H9 (cell line): ENCODE data around the gene NAPSA. TPM values are rescaled to one million over a fixed set of nuclear protein-coding genes. Genes with fewer than 3 reads are reported as not detected.

ENCODE experiments used
- DNase-seq: peaks from one replicate; pipeline ENCODE4 v3.0.0-alpha.2; 2017
- H2AFZ ChIP-seq: one replicate; pipeline ENCODE4 v1.6.1; 2013; ENCODE audit warnings: mild to moderate bottlenecking, low read length, control low read depth, moderate library complexity
- H2AK5ac ChIP-seq: 2 replicates; pipeline ENCODE4 v1.6.1; 2013; ENCODE audit warnings: low read length, control low read depth, mixed read lengths; ENCODE audit not compliant: insufficient read length
- H2BK120ac ChIP-seq: one replicate; pipeline ENCODE4 v1.6.1; 2013; ENCODE audit warnings: low read depth, mild to moderate bottlenecking, low read length, control low read depth, inconsistent platforms; ENCODE audit not compliant: poor library complexity, severe bottlenecking
- H2BK12ac ChIP-seq: 2 replicates; pipeline ENCODE4 v1.6.1; 2013; ENCODE audit warnings: low read length, control low read depth, mixed read lengths, low read depth; ENCODE audit not compliant: insufficient read length
- H2BK15ac ChIP-seq: 2 replicates; pipeline ENCODE4 v1.6.1; 2013; ENCODE audit warnings: low read depth, low read length, control low read depth
- H2BK20ac ChIP-seq: one replicate; pipeline ENCODE4 v1.6.1; 2013; ENCODE audit warnings: low read depth, mild to moderate bottlenecking, low read length, control low read depth, inconsistent platforms; ENCODE audit not compliant: poor library complexity, severe bottlenecking
- H2BK5ac ChIP-seq: 2 replicates; pipeline ENCODE4 v1.6.1; 2013; ENCODE audit warnings: low read length, control low read depth, mixed read lengths; ENCODE audit not compliant: insufficient read length
- H3K14ac ChIP-seq: 2 replicates; pipeline ENCODE4 v1.6.1; 2013; ENCODE audit warnings: low read length, control low read depth; ENCODE audit not compliant: insufficient read depth
- H3K18ac ChIP-seq: 2 replicates; pipeline ENCODE4 v1.6.1; 2013; ENCODE audit warnings: low read depth, mild to moderate bottlenecking, mixed read lengths, low read length, control low read depth; ENCODE audit not compliant: insufficient read length
- H3K23ac ChIP-seq: 2 replicates; pipeline ENCODE4 v1.6.1; 2013; ENCODE audit warnings: low read length, control low read depth, mixed read lengths, low read depth; ENCODE audit not compliant: insufficient read length
- H3K23me2 ChIP-seq: 2 replicates; pipeline ENCODE4 v1.6.1; 2013; ENCODE audit warnings: low read depth, mild to moderate bottlenecking, mixed read lengths, low read length, control low read depth; ENCODE audit not compliant: insufficient read length, poor library complexity, severe bottlenecking
- H3K27ac ChIP-seq: 2 replicates; pipeline ENCODE4 v1.5.1; 2013; ENCODE audit warnings: low read length, control low read depth, mixed read lengths, low read depth; ENCODE audit not compliant: insufficient read length
- H3K27me3 ChIP-seq: 2 replicates; pipeline ENCODE4 v1.6.1; 2013; ENCODE audit warnings: low read length, control low read depth, inconsistent platforms; ENCODE audit not compliant: insufficient read depth
- H3K4ac ChIP-seq: 2 replicates; pipeline ENCODE4 v1.6.1; 2013; ENCODE audit warnings: low read depth, mild to moderate bottlenecking, control low read depth, inconsistent platforms, low read length, moderate library complexity
- H3K4me1 ChIP-seq: 2 replicates; pipeline ENCODE4 v1.6.1; 2013; ENCODE audit warnings: low read length, control low read depth, inconsistent platforms; ENCODE audit not compliant: insufficient read depth
- H3K4me2 ChIP-seq: 2 replicates; pipeline ENCODE4 v1.6.1; 2013; ENCODE audit warnings: low read length, control low read depth, mixed read lengths; ENCODE audit not compliant: insufficient read length, insufficient read depth
- H3K56ac ChIP-seq: 2 replicates; pipeline ENCODE4 v1.6.1; 2013; ENCODE audit warnings: low read depth, mild to moderate bottlenecking, mixed read lengths, low read length, control low read depth; ENCODE audit not compliant: insufficient read length
- H3K79me1 ChIP-seq: 2 replicates; pipeline ENCODE4 v1.6.1; 2013; ENCODE audit warnings: low read depth, mild to moderate bottlenecking, moderate library complexity, low read length, control low read depth, inconsistent platforms; ENCODE audit not compliant: insufficient read depth, poor library complexity, severe bottlenecking
- H3K79me2 ChIP-seq: 2 replicates; pipeline ENCODE4 v1.6.1; 2013; ENCODE audit warnings: low read length, control low read depth, inconsistent platforms; ENCODE audit not compliant: insufficient read depth
- H3K9ac ChIP-seq: 2 replicates; pipeline ENCODE4 v1.6.1; 2013; ENCODE audit warnings: low read length, control low read depth, mixed read lengths; ENCODE audit not compliant: insufficient read length; ENCODE audit errors: extremely low read depth
- H3K9me3 ChIP-seq: one replicate; pipeline ENCODE4 v1.6.1; 2013; ENCODE audit warnings: low read depth, low read length, inconsistent platforms; ENCODE audit not compliant: control insufficient read depth
- H3T11ph ChIP-seq: one replicate; pipeline ENCODE4 v1.6.1; 2013; ENCODE audit warnings: mild to moderate bottlenecking, low read length, control low read depth, inconsistent platforms
- H4K20me1 ChIP-seq: one replicate; pipeline ENCODE4 v1.6.1; 2013; ENCODE audit not compliant: control insufficient read depth, insufficient read length, insufficient read depth
- H4K5ac ChIP-seq: 2 replicates; pipeline ENCODE4 v1.6.1; 2013; ENCODE audit warnings: low read depth, mild to moderate bottlenecking, mixed read lengths, low read length, control low read depth; ENCODE audit not compliant: insufficient read length
- H4K8ac ChIP-seq: replicated peaks from 2 replicates; pipeline ENCODE4 v1.6.1; 2013; ENCODE audit warnings: low read length, control low read depth, mixed read lengths, low read depth; ENCODE audit not compliant: insufficient read length
- H4K91ac ChIP-seq: 2 replicates; pipeline ENCODE4 v1.6.1; 2013; ENCODE audit warnings: low read depth, mild to moderate bottlenecking, moderate library complexity, mixed read lengths, low read length, control low read depth; ENCODE audit not compliant: insufficient read length
- H3K27ac Mint-ChIP-seq, 3 experiments: 2 replicates in 2 of 3; 3 replicates in 1 of 3; pipeline ENCODE4 v1.8.0; 2020 to 2021; ENCODE audit warnings: mixed read lengths in 3 of 3, mild to moderate bottlenecking in 1 of 3, moderate library complexity in 1 of 3
- H3K27me3 Mint-ChIP-seq: 2 replicates; pipeline ENCODE4 v1.8.0; 2021; ENCODE audit warnings: low read depth, mild to moderate bottlenecking, moderate library complexity, mixed read lengths
- H3K36me3 Mint-ChIP-seq, 3 experiments: 2 replicates in 2 of 3; 3 replicates in 1 of 3; pipeline ENCODE4 v1.8.0; 2020 to 2021; ENCODE audit warnings: low read depth in 3 of 3, mixed read lengths in 3 of 3; ENCODE audit not compliant: insufficient read depth in 1 of 3
- H3K4me1 Mint-ChIP-seq, 2 experiments: 2 replicates each; pipeline ENCODE4 v1.8.0; 2020; ENCODE audit warnings: mixed read lengths in 2 of 2
- H3K4me3 Mint-ChIP-seq, 2 experiments: 2 replicates in 1 of 2; 3 replicates in 1 of 2; pipeline ENCODE4 v1.8.0; 2020 to 2021; ENCODE audit warnings: mild to moderate bottlenecking in 2 of 2, mixed read lengths in 2 of 2, moderate library complexity in 1 of 2
- H3K9me3 Mint-ChIP-seq, 2 experiments: 2 replicates in 1 of 2; 3 replicates in 1 of 2; pipeline ENCODE4 v1.8.0; 2020; ENCODE audit warnings: mild to moderate bottlenecking in 2 of 2, mixed read lengths in 2 of 2, moderate library complexity in 1 of 2
- CTCF ChIP-seq: fragments of 200-600 bp; sonication (generic); conservative IDR thresholded peaks from 3 replicates; pipeline ENCODE4 v1.8.0; 2021; ENCODE audit warnings: antibody characterized with exemption, mild to moderate bottlenecking
- WGBS: extraction: QIAGEN DNeasy Blood & Tissue Kit; methylation state at CpG from one replicate; pipeline ENCODE4 v1.1.7; 2013; ENCODE audit warnings: missing lambda C conversion rate, low lambda C conversion rate, mixed read lengths; ENCODE audit not compliant: insufficient read length; ENCODE audit errors: extremely low coverage; 5-methylcytosine and 5-hydroxymethylcytosine counted together
- total RNA-seq: library from RNA; stranded (reverse); gene quantifications from 2 replicates; pipeline ENCODE4 v1.2.1, GENCODE V29; 2021

The NAPSA gene
- total RNA-seq, 1 experiment from 2014 or later = 0.44 TPM

GRCh38 chr19:50380751-50381151, 15.3 kb upstream of the NAPSA start:
- H2BK20ac ChIP-seq = no peak overlapping the region
- H4K20me1 ChIP-seq = no peaks in the 10 kb centered on the region
- H2AFZ ChIP-seq = no peak overlapping the region
- no peak for DNase-seq
- H3K14ac ChIP-seq = no peak overlapping the region
- no peaks in the 10 kb centered on the region for H3K27me3 ChIP-seq
- peaks cover 0 to 4% of the 10 kb centered on the region in 2 experiments; a peak in 2 of 5 replicates for H3K9me3 Mint-ChIP-seq
- WGBS = no CpG with 5 or more reads among the region's 8 CpGs
- H2BK12ac ChIP-seq = no peak overlapping the region
- TF ChIP-seq CTCF = no peak
- H4K8ac ChIP-seq = no peak overlapping the region
- H2BK120ac ChIP-seq = no peak overlapping the region
- H3K23ac ChIP-seq = no peak overlapping the region
- no peaks in the 10 kb centered on the region for H3K4me1 ChIP-seq
- H4K91ac ChIP-seq = no peak overlapping the region
- H3K27ac Mint-ChIP-seq = no peak overlapping the region
- peaks cover 32 to 52% (median 47%) of the 10 kb centered on the region in 3 experiments; a peak in 6 of 7 replicates for H3K36me3 Mint-ChIP-seq
- peaks cover 15 to 26% of the 10 kb centered on the region in 2 experiments for H3K4me1 Mint-ChIP-seq
- no peaks in the 10 kb centered on the region; the same call in 1 of the 2 replicates for H3K27me3 Mint-ChIP-seq
- no peak overlapping the region for H3K4ac ChIP-seq
- peaks cover 14% of the 10 kb centered on the region for H3K23me2 ChIP-seq
- no peak overlapping the region for H2AK5ac ChIP-seq
- no peak overlapping the region for H3T11ph ChIP-seq
- H3K27ac ChIP-seq = no peak overlapping the region
- H3K18ac ChIP-seq = no peak overlapping the region
- H3K56ac ChIP-seq = no peak overlapping the region
- no peak overlapping the region for H3K4me2 ChIP-seq
- no peak overlapping the region for H4K5ac ChIP-seq
- H3K79me1 ChIP-seq = peaks cover 2% of the 10 kb centered on the region
- no peaks in the 10 kb centered on the region for H3K9me3 ChIP-seq
- no peak overlapping the region for H3K9ac ChIP-seq
- H3K4me3 Mint-ChIP-seq = no peak overlapping the region
- no peak overlapping the region for H2BK15ac ChIP-seq
- peaks cover 7% of the 10 kb centered on the region; the same call in 1 of the 2 replicates for H3K79me2 ChIP-seq
- no peak overlapping the region for H2BK5ac ChIP-seq
